ENCODE data around the gene SHOC2. TPM values are rescaled to one million over a fixed set of nuclear protein-coding genes. Genes with fewer than 3 reads are reported as not detected.

The SHOC2 gene
- total and polyA plus RNA-seq, 2 of the 4 experiments (the other 2 are of a cell fraction): 13.4 to 47.5 TPM

GRCh38 chr10:110898391-110898790 lies 21.0 kb upstream of the SHOC2 start:
- Histone ChIP-seq H3K56ac (ENCODE audit: extremely low read depth, insufficient read depth, low read length) (no peak overlapping the region), H3K4ac (ENCODE audit: low read depth, low read length) (no peak overlapping the region), H3K14ac (replicated peaks; ENCODE audit: low read depth, low read length) (no peak overlapping the region), H4K20me1 (ENCODE audit: insufficient read depth, low read length) (no peaks in the 10 kb centered on the region), H3K23ac (ENCODE audit: low read depth, low read length) (no peak overlapping the region), H3K9me1 (ENCODE audit: insufficient read depth, low read length) (peaks cover 5% of the 10 kb centered on the region; the same call in 1 of the 2 replicates), H4K8ac (ENCODE audit: low read depth in 2 of 2, low read length in 2 of 2) (no peak overlapping the region), H2BK120ac (ENCODE audit: low read depth, low read length) (no peak overlapping the region), H2BK15ac (ENCODE audit: low read depth, low read length) (no peak overlapping the region), H2AFZ (replicated peaks; ENCODE audit: low read length, poor library complexity) (no peak overlapping the region), H3K4me1 (ENCODE audit: control insufficient read depth, insufficient read depth, low read length) (peaks cover 9% of the 10 kb centered on the region), H3K36me3 (ENCODE audit: control insufficient read depth, insufficient read depth, low read length) (peaks cover 14% of the 10 kb centered on the region), H2AK9ac (replicated peaks; ENCODE audit: low read depth, low read length, poor library complexity) (no peak overlapping the region), H2BK5ac (ENCODE audit: low read depth, low read length, poor library complexity, severe bottlenecking) (peak overlapping the region; percentile 68), H4K91ac (ENCODE audit: insufficient read depth, low read depth, low read length) (no peak overlapping the region), H3K79me1 (ENCODE audit: low read depth in 1 of 2, low read length in 2 of 2) (peaks cover 10 to 11% of the 10 kb centered on the region in 2 experiments; a peak in 3 of 4 replicates), H2AK5ac (ENCODE audit: low read depth, low read length) (no peak overlapping the region), H3K27me3 (ENCODE audit: control insufficient read depth, insufficient read depth, low read length) (no peaks in the 10 kb centered on the region), H4K5ac (ENCODE audit: low read depth, low read length) (peak overlapping the region; percentile 56; the same call in 1 of the 2 replicates), H3K18ac (ENCODE audit: low read depth, low read length) (no peak overlapping the region), H3K4me3 (ENCODE audit: insufficient read depth, low read depth, low read length) (no peak overlapping the region), H3K27ac (ENCODE audit: insufficient read depth, low read length) (no peak overlapping the region), H3K4me2 (ENCODE audit: low read depth, low read length) (no peak overlapping the region), H3K9ac (ENCODE audit: low read depth, low read length) (no peak overlapping the region), H3K9me3 (ENCODE audit: control insufficient read depth, insufficient read depth, low read length) (no peaks in the 10 kb centered on the region), H2BK20ac (ENCODE audit: low read depth, low read length) (no peak overlapping the region)
- TF ChIP-seq FOS (IDR thresholded peaks at IDR 0.05; ENCODE audit: low read depth, low read length) (no peak), CTCF (conservative IDR thresholded peaks at IDR 0.05; ENCODE audit: low read depth, low read length) (no peak), RAD21 (IDR thresholded peaks at IDR 0.05; ENCODE audit: low read length) (no peak), POLR2A (IDR thresholded peaks at IDR 0.05; ENCODE audit: low read depth, low read length) (no peak), USF2 (IDR thresholded peaks at IDR 0.05; ENCODE audit: low read depth, low read length) (no peak), RFX5 (IDR thresholded peaks at IDR 0.05; ENCODE audit: low read depth, low read length) (no peak), ELK1 (IDR thresholded peaks at IDR 0.05; ENCODE audit: borderline replicate concordance, low read depth, low read length) (no peak), BHLHE40 (IDR thresholded peaks at IDR 0.05; ENCODE audit: low read depth, low read length) (no peak), CHD1 (IDR thresholded peaks at IDR 0.05; ENCODE audit: low read depth, low read length) (no peak), MAFK (IDR thresholded peaks at IDR 0.05; ENCODE audit: low read depth, low read length) (no peak), NFE2L2 (IDR thresholded peaks at IDR 0.05; ENCODE audit: low read depth, low read length) (no peak), CEBPB (IDR thresholded peaks at IDR 0.05; ENCODE audit: low read depth, low read length) (no peak), MAZ (IDR thresholded peaks at IDR 0.05; ENCODE audit: borderline replicate concordance, low read depth, low read length) (no peak), MXI1 (IDR thresholded peaks at IDR 0.05; ENCODE audit: borderline replicate concordance, low read depth, low read length) (no peak), SMC3 (IDR thresholded peaks at IDR 0.05; ENCODE audit: low read depth, low read length) (no peak), RCOR1 (IDR thresholded peaks at IDR 0.05; ENCODE audit: insufficient replicate concordance, low read length) (no peak)
- DNase-seq: peak; percentile 23
- intact Hi-C loops (cut with micrococcal nuclease): loop anchor here (10.0 kb wide), 1 partner anchor 584 kb away; no protein-coding TSS in a partner anchor
- ChIA-PET CTCF (interaction anchor here (0.6 to 1.4 kb wide), 3 partner anchors 18 to 1239 kb away, joined by 3 to 4 read pairs (median 4); no protein-coding TSS in a partner anchor), POLR2A (ENCODE audit: unreplicated experiment) (interaction anchor here (0.5 kb wide), 1 partner anchor 251 kb away, joined by 3 read pairs; no protein-coding TSS in a partner anchor)
- ATAC-seq (ENCODE audit: low read depth): no peak; the same call in 1 of the 2 replicates
- dilution Hi-C loops (cut with HindIII; ENCODE audit: low sequenced_read_pairs, unreplicated experiment): no loop called here
- in situ Hi-C loops (cut with MboI; ENCODE audit: low sequenced_read_pairs): loop anchor here (10.0 kb wide), 1 partner anchor 154 kb away; no protein-coding TSS in a partner anchor
- TSS peak; percentile 72 for BruUV-seq (replicated peaks)

Measured in IMR-90 (cell line).